ENCODE results near the gene ANKIB1.

ANKIB1 gene

GRCh38 chr7:92266415-92267241 is 20.9 kb downstream of the ANKIB1 start:
- no peak for TF ChIP-seq CTCF (IDR thresholded peaks at IDR 0.05; ENCODE audit: low read depth, low read length)
- no peak for DNase-seq (ENCODE audit: extremely low read depth, low read depth)

- DNase-seq (ENCODE audit: extremely low read depth, low read depth), result no peak
- TF ChIP-seq CTCF (IDR thresholded peaks at IDR 0.05; ENCODE audit: low read depth, low read length), result no peak
Observed at GRCh38 chr7:92268921-92269320, 23.1 kb downstream of the ANKIB1 start.

GRCh38 chr7:92275327-92275726 is 29.6 kb downstream of the ANKIB1 start:
- TF ChIP-seq CTCF (IDR thresholded peaks at IDR 0.05; ENCODE audit: low read depth, low read length), result no peak

GRCh38 chr7:92276460-92276864 is 30.7 kb downstream of the ANKIB1 start:
- no peak for TF ChIP-seq CTCF (IDR thresholded peaks at IDR 0.05; ENCODE audit: low read depth, low read length)
- no peak for DNase-seq (ENCODE audit: extremely low read depth, low read depth)

More at GRCh38 chr7:92275327-92275726, 29.6 kb downstream of the ANKIB1 start:
- DNase-seq (ENCODE audit: extremely low read depth, low read depth), result no peak

GRCh38 chr7:92279396-92280031 is 33.7 kb downstream of the ANKIB1 start:
- TF ChIP-seq CTCF (IDR thresholded peaks at IDR 0.05; ENCODE audit: low read depth, low read length), result no peak

GRCh38 chr7:92281031-92281430 is 35.3 kb downstream of the ANKIB1 start:
- no peak for TF ChIP-seq CTCF (IDR thresholded peaks at IDR 0.05; ENCODE audit: low read depth, low read length)
- no peak for DNase-seq (ENCODE audit: extremely low read depth, low read depth)

More at GRCh38 chr7:92279396-92280031, 33.7 kb downstream of the ANKIB1 start:
- DNase-seq (ENCODE audit: extremely low read depth, low read depth), result no peak

GRCh38 chr7:92282221-92282814 is 36.5 kb downstream of the ANKIB1 start:
- DNase-seq (ENCODE audit: extremely low read depth, low read depth), result no peak
- TF ChIP-seq CTCF (IDR thresholded peaks at IDR 0.05; ENCODE audit: low read depth, low read length), result no peak

Measured in AG09319 (cell line).